Gastrocnemius medialis (tissue), 4 donors: Measurements from ENCODE around the gene NR4A1.

ENCODE experiments used
- POLR2A ChIP-seq, 2 donors: fragments of 450-650 bp; IDR thresholded peaks; one replicate each; pipeline ENCODE4 v1.6.1; 2017; ENCODE audit warnings: antibody characterized with exemption in 2 of 2, mild to moderate bottlenecking in 2 of 2, moderate library complexity in 2 of 2
- TF ChIP-seq, protein P1 (sequence below), 5 experiments: fragments of 450-650 bp in 3 of 5; fragments of 200-600 bp in 2 of 5; sonication (generic) in 2 of 5; IDR thresholded peaks in 4 of 5; conservative IDR thresholded peaks in 1 of 5; 1 replicate in 4 of 5; 2 replicates in 1 of 5; pipeline ENCODE4 v1.5.1; 2016 to 2019; ENCODE audit warnings: antibody characterized with exemption in 5 of 5, mild to moderate bottlenecking in 3 of 5, moderate library complexity in 3 of 5

DNA sequence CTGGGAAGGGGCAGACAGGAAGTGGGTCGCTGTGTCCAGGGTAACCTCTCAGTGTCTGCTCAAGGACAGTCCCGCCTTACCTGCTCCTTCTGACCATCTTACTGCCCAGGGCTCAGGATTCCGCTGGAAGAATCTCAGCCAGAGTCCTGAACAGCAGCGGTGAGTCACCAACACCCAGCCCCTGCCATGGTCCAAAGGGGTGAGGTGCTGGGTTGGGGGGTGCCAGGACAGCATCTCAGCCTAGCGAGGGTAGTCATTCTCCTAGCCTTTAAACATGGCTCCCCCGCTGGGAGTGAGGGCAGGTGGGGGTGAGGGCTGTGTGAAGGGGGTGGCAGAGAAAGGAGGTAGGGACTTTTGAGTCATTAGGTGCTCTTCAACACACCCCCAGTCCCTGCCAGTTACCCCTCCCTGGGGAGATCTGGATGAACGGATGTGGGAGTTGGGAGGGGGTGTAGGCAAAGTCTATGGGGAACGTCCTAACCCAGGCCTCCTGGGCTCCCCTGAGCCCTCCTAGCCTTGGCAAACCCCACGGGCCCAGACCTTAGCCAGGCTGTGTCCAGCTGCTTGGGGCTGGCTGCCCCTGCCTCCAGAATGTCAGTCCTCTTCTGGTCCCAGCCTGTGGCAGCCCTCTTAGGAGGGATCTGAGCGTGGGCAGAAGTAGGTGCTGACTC, 42.0 kb upstream of the NR4A1 start:
- TF ChIP-seq, protein P1, sequence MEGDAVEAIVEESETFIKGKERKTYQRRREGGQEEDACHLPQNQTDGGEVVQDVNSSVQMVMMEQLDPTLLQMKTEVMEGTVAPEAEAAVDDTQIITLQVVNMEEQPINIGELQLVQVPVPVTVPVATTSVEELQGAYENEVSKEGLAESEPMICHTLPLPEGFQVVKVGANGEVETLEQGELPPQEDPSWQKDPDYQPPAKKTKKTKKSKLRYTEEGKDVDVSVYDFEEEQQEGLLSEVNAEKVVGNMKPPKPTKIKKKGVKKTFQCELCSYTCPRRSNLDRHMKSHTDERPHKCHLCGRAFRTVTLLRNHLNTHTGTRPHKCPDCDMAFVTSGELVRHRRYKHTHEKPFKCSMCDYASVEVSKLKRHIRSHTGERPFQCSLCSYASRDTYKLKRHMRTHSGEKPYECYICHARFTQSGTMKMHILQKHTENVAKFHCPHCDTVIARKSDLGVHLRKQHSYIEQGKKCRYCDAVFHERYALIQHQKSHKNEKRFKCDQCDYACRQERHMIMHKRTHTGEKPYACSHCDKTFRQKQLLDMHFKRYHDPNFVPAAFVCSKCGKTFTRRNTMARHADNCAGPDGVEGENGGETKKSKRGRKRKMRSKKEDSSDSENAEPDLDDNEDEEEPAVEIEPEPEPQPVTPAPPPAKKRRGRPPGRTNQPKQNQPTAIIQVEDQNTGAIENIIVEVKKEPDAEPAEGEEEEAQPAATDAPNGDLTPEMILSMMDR (IDR thresholded peaks at IDR 0.05 in 4 of 5, conservative IDR thresholded peaks at IDR 0.05 in 1 of 5): no peak
- no peak for TF ChIP-seq POLR2A (IDR thresholded peaks at IDR 0.05)
